Endothelial cell of umbilical vein (primary cell): ENCODE measurements around the gene ZNF503. TPM values are rescaled to one million over a fixed set of nuclear protein-coding genes. Genes with fewer than 3 reads are reported as not detected.
A peak's percentile ranks its signal among the peaks of the same experiment; 100 is the strongest.

ENCODE experiments used
- BruUV-seq: library from RNA; stranded (reverse); fragments of 400-500 nt; replicated peaks from 2 replicates; lab custom pipeline; 2021; lab: Mats Ljungman, UMichigan
- CTCF ChIA-PET: fragments of 300-600, 350-600 bp; sonication (Branson Sonifier 250); formaldehyde crosslinking; loops from one replicate; lab custom pipeline; 2021; ENCODE audit warnings: antibody characterized with exemption, inconsistent platforms; lab: Charles Lee
- POLR2A ChIA-PET: fragments of 300-600, 350-600 bp; sonication (Branson Sonifier 250); formaldehyde crosslinking; loops from one replicate; lab custom pipeline; 2021; ENCODE audit warnings: antibody characterized with exemption, inconsistent platforms; lab: Charles Lee
- DNase-seq: peaks from one replicate; pipeline ENCODE4 v3.0.0-alpha.2; 2011; ENCODE audit warnings: low read depth, low spot score
- FAIRE-seq: peaks from 2 replicates; lab custom pipeline; 2011; peaks lifted over from hg19 to GRCh38; lab: Jason Lieb, UNC
- H2AFZ ChIP-seq: 2 replicates; pipeline ENCODE4 v1.6.0; 2012; ENCODE audit warnings: low read depth, low read length, control low read depth, inconsistent platforms
- H3K27ac ChIP-seq: 2 replicates; pipeline ENCODE4 v1.5.1; 2011; ENCODE audit warnings: low read depth, mild to moderate bottlenecking, control low read depth, low read length, moderate library complexity; ENCODE audit not compliant: insufficient read depth
- H3K27me3 ChIP-seq, 2 experiments: 2 replicates each; pipeline versions ENCODE4 v1.6.0 to v1.6.1; 2011; ENCODE audit warnings: low read length in 2 of 2, mixed read lengths in 1 of 2; ENCODE audit not compliant: control insufficient read depth in 2 of 2, insufficient read depth in 2 of 2
- H3K36me3 ChIP-seq, 2 experiments: 2 replicates in 1 of 2; 3 replicates in 1 of 2; pipeline ENCODE4 v1.5.1; 2011; ENCODE audit warnings: low read length in 2 of 2, mild to moderate bottlenecking in 1 of 2, moderate library complexity in 1 of 2; ENCODE audit not compliant: control insufficient read depth in 2 of 2, insufficient read depth in 2 of 2; ENCODE audit errors: extremely low read depth in 1 of 2
- H3K4me1 ChIP-seq: 3 replicates; pipeline ENCODE4 v1.5.1; 2011; ENCODE audit warnings: mild to moderate bottlenecking, low read length; ENCODE audit not compliant: control insufficient read depth, insufficient read depth; ENCODE audit errors: extremely low read depth
- H3K4me2 ChIP-seq: 2 replicates; pipeline ENCODE4 v1.6.1; 2011; ENCODE audit warnings: low read length, control low read depth, mixed read lengths; ENCODE audit not compliant: insufficient read depth
- H3K4me3 ChIP-seq, 3 experiments: fragments of 200-600 bp in 1 of 3; sonication (generic), shearing (Covaris generic) in 1 of 3; replicated peaks in 1 of 3; 2 replicates each; pipeline ENCODE4 v1.5.1; 2011 to 2016; ENCODE audit warnings: control low read depth in 3 of 3, low read length in 3 of 3, mild to moderate bottlenecking in 2 of 3, inconsistent platforms in 1 of 3, low read depth in 1 of 3, moderate library complexity in 1 of 3; ENCODE audit not compliant: insufficient read depth in 1 of 3
- H3K79me2 ChIP-seq: 2 replicates; pipeline ENCODE4 v1.6.0; 2012; ENCODE audit warnings: low read length, inconsistent platforms; ENCODE audit not compliant: control insufficient read depth, insufficient read depth
- H3K9ac ChIP-seq: replicated peaks from 2 replicates; pipeline ENCODE3; 2011; ENCODE audit warnings: low read length, control low read depth; ENCODE audit not compliant: insufficient read depth; ENCODE audit errors: extremely low read depth
- H3K9me1 ChIP-seq: replicated peaks from 3 replicates; pipeline ENCODE4 v1.6.0; 2011; ENCODE audit warnings: mild to moderate bottlenecking, low read length; ENCODE audit not compliant: control insufficient read depth, insufficient read depth; ENCODE audit errors: extremely low read depth
- H3K9me3 ChIP-seq: replicated peaks from 2 replicates; pipeline ENCODE4 v1.5.1; 2012; ENCODE audit warnings: low read length, inconsistent platforms; ENCODE audit not compliant: control insufficient read depth, insufficient read depth
- H4K20me1 ChIP-seq: replicated peaks from 2 replicates; pipeline ENCODE3; 2011; ENCODE audit warnings: mild to moderate bottlenecking, low read length; ENCODE audit not compliant: control insufficient read depth, insufficient read depth; ENCODE audit errors: extremely low read depth
- CTCF ChIP-seq, 2 donors: IDR thresholded peaks; 1 replicate in 1 of 2; 2 replicates in 1 of 2; pipeline ENCODE4 v1.5.1; 2011; ENCODE audit warnings: low read length in 2 of 2, mild to moderate bottlenecking in 2 of 2, moderate library complexity in 2 of 2, control low read depth in 1 of 2, inconsistent platforms in 1 of 2, low read depth in 1 of 2; ENCODE audit not compliant: insufficient read depth in 1 of 2; ENCODE audit errors: extremely low read depth in 1 of 2
- EZH2 ChIP-seq: IDR thresholded peaks from 2 replicates; pipeline ENCODE4 v1.6.1; 2012; ENCODE audit warnings: borderline replicate concordance, low read depth, mild to moderate bottlenecking, moderate library complexity, low read length, inconsistent platforms; ENCODE audit not compliant: severe bottlenecking
- FOS ChIP-seq: IDR thresholded peaks from 2 replicates; pipeline ENCODE4 v1.6.1; 2011; ENCODE audit warnings: mild to moderate bottlenecking, low read length, moderate library complexity, borderline replicate concordance; ENCODE audit not compliant: insufficient read depth
- GATA2 ChIP-seq: IDR thresholded peaks from 2 replicates; pipeline ENCODE4 v1.7.0; 2011; ENCODE audit warnings: low read depth, mild to moderate bottlenecking, moderate library complexity, mixed read lengths, low read length; ENCODE audit not compliant: insufficient read length, insufficient read depth
- JUN ChIP-seq: IDR thresholded peaks from 2 replicates; pipeline ENCODE4 v1.6.1; 2011; ENCODE audit warnings: borderline replicate concordance, low read depth; ENCODE audit not compliant: insufficient read length, insufficient read depth
- MAX ChIP-seq: IDR thresholded peaks from 2 replicates; pipeline ENCODE4 v1.6.1; 2011; ENCODE audit not compliant: insufficient read depth, insufficient read length
- MYC ChIP-seq: IDR thresholded peaks from one replicate; pipeline ENCODE4 v1.6.1; 2011; ENCODE audit warnings: mild to moderate bottlenecking, low read depth, low read length
- POLR2A ChIP-seq: IDR thresholded peaks from 2 replicates; pipeline ENCODE4 v1.6.1; 2012; ENCODE audit warnings: low read depth, mild to moderate bottlenecking, control low read depth, low read length
- POLR2AphosphoS5 ChIP-seq: IDR thresholded peaks from 2 replicates; pipeline ENCODE4 v1.6.1; 2012; ENCODE audit warnings: low read depth, mild to moderate bottlenecking, control low read depth, low read length, moderate library complexity; ENCODE audit not compliant: insufficient read depth
- dilution Hi-C: fragments of 300-500 bp; cut with MboI; formaldehyde crosslinking; loops from one replicate; pipeline ENCODE4 v1.15.0; 2019; ENCODE audit warnings: low sequenced_read_pairs; ENCODE audit not compliant: extremely low pct_ligation_motif_present
- intact Hi-C: fragments of 100-400 bp; cut with micrococcal nuclease; formaldehyde crosslinking; loops from one replicate; pipeline ENCODE4 v1.10.0; 2022
- polyA plus RNA-seq, 4 experiments: library from polyadenylated mRNA; depleted of rRNA in 3 of 4; stranded (reverse) in 3 of 4; unstranded in 1 of 4; fragments of >200 nt; gene quantifications; 2 replicates each; pipeline versions ENCODE4 v1.2.1 to v1.2.3, GENCODE V29; 2011 to 2012; ENCODE audit warnings: missing spikeins in 1 of 4
- total RNA-seq: library from RNA; stranded (reverse); gene quantifications from 2 replicates; pipeline ENCODE4 v1.2.3, GENCODE V29; 2021

Gene ZNF503
- total and polyA plus RNA-seq, 2 donors (not counting 3 experiments of a cell fraction or from before 2014, with no cell fraction given): 0.58 to 2.2 TPM

- Histone ChIP-seq H2AFZ (no peak overlapping the region), H4K20me1 (no peaks in the 10 kb centered on the region), H3K9me3 (no peaks in the 10 kb centered on the region), H3K79me2 (peaks cover 12% of the 10 kb centered on the region), H3K4me2 (peak overlapping the region; percentile 60), H3K9ac (peak overlapping the region; percentile 25), H3K4me3 (peak overlapping the region; percentile 12 to 44 (median 39)), H3K27me3 (peaks cover 6 to 26% of the 10 kb centered on the region in 2 experiments), H3K27ac (no peak overlapping the region), H3K9me1 (no peaks in the 10 kb centered on the region), H3K4me1 (peaks cover 38% of the 10 kb centered on the region), H3K36me3 (no peaks in the 10 kb centered on the region)
- BruUV-seq: no TSS peak
- dilution Hi-C loops (no loop called here), intact Hi-C loops (loop anchor here (5.0 kb wide), 2 partner anchors 165 to 1715 kb away; no protein-coding TSS in a partner anchor)
- ChIA-PET CTCF (interaction anchor here (1.6 to 4.9 kb wide), 3 partner anchors 33 to 1149 kb away, joined by 4 to 41 read pairs (median 9); partner anchors contain the start of gene LRMDA), POLR2A (no interaction called here)
- TF ChIP-seq MAX: no peak
- TF ChIP-seq EZH2: no peak
- no peak for TF ChIP-seq JUN
- no peak for TF ChIP-seq FOS
- no peak for TF ChIP-seq GATA2
- no peak for TF ChIP-seq CTCF (IDR thresholded peaks at IDR 0.05; ENCODE audit: extremely low read depth in 1 of 2, insufficient read depth in 1 of 2, low read depth in 1 of 2, low read length in 2 of 2)
- TF ChIP-seq MYC: no peak
- no peak for TF ChIP-seq POLR2A
- TF ChIP-seq POLR2AphosphoS5: no peak
- FAIRE-seq: no peak
- DNase-seq: peak; percentile 15
Observed at GRCh38 chr10:75397496-75398199, 3.9 kb downstream of the ZNF503 start.
